ENCODE data around the gene TMEM131L.

GRCh38 chr4:153514688-153515426 is 48.7 kb downstream of the TMEM131L start:
- TF ChIP-seq, protein P1, sequence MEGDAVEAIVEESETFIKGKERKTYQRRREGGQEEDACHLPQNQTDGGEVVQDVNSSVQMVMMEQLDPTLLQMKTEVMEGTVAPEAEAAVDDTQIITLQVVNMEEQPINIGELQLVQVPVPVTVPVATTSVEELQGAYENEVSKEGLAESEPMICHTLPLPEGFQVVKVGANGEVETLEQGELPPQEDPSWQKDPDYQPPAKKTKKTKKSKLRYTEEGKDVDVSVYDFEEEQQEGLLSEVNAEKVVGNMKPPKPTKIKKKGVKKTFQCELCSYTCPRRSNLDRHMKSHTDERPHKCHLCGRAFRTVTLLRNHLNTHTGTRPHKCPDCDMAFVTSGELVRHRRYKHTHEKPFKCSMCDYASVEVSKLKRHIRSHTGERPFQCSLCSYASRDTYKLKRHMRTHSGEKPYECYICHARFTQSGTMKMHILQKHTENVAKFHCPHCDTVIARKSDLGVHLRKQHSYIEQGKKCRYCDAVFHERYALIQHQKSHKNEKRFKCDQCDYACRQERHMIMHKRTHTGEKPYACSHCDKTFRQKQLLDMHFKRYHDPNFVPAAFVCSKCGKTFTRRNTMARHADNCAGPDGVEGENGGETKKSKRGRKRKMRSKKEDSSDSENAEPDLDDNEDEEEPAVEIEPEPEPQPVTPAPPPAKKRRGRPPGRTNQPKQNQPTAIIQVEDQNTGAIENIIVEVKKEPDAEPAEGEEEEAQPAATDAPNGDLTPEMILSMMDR (IDR thresholded peaks at IDR 0.05) = no peak
- no peak for TF ChIP-seq POLR2A (IDR thresholded peaks at IDR 0.05)
- no peak for TF ChIP-seq POLR2AphosphoS5 (IDR thresholded peaks at IDR 0.05)
- no peak for TF ChIP-seq EP300 (IDR thresholded peaks at IDR 0.05)
